ENCODE results near the gene SPEF2. TPM values are rescaled to one million over a fixed set of nuclear protein-coding genes. Genes with fewer than 3 reads are reported as not detected.

SPEF2 gene
- total RNA-seq, 2 donors from 2014 or later = 1.9 to 16.2 TPM

GRCh38 chr5:35863159-35863558 is 245.5 kb downstream of the SPEF2 start:
- H3K4me3 ChIP-seq = no peak overlapping the region
- H3K9me3 ChIP-seq = no peaks in the 10 kb centered on the region
- ATAC-seq (ENCODE audit: insufficient number of reproducible peaks, low FRiP score, low read depth) (no peak), DNase-seq (ENCODE audit: low spot score) (no peak)
- H3K4me1 ChIP-seq (ENCODE audit: control insufficient read depth in 1 of 2, low read depth in 2 of 2) = no peaks in the 10 kb centered on the region
- H3K27me3 ChIP-seq (replicated peaks; ENCODE audit: insufficient read depth) = no peaks in the 10 kb centered on the region
- H3K36me3 ChIP-seq = no peaks in the 10 kb centered on the region
- TF ChIP-seq CTCF (IDR thresholded peaks at IDR 0.05) = no peak
- no peak overlapping the region for H3K27ac ChIP-seq

Other genes with a start within 250 kb of the SPEF2 start
- gene IL7R, start 239.0 kb downstream of the SPEF2 start, total RNA-seq = 10 to 100 TPM; 12.7 to 20.5 TPM

Measured in thoracic aorta (tissue), 2 donors.